DMS53 (cell line): ENCODE results near the gene TGFA.
A peak's percentile ranks its signal among the peaks of the same experiment; 100 is the strongest.

Experiments
- DNase-seq: peaks from one replicate; lab custom pipeline; 2025; lab: John Stamatoyannopoulos, UW

Gene TGFA

GRCh38 chr2:70417011-70417410 is 136.6 kb downstream of the TGFA start:
- peak; percentile 35 for DNase-seq

- no peak for DNase-seq
These were observed 141.1 kb downstream of the TGFA start for GRCh38 chr2:70412294-70413070.

- DNase-seq, result no peak
These were observed 142.0 kb downstream of the TGFA start for GRCh38 chr2:70411483-70412125.

GRCh38 chr2:70403267-70404053 is 150.2 kb downstream of the TGFA start:
- DNase-seq, result peak; percentile 89

- no peak for DNase-seq
These were observed 153.1 kb downstream of the TGFA start for GRCh38 chr2:70400539-70400938.

- DNase-seq, result no peak
These were observed 154.6 kb downstream of the TGFA start for GRCh38 chr2:70399046-70399445.
